Nephron progenitor cell (in vitro differentiated cells): ENCODE data around the gene CYBA.

ENCODE experiments used
- DNase-seq: peaks from one replicate; pipeline ENCODE4 v3.0.0; 2021
- H3K27ac Mint-ChIP-seq: 2 replicates; pipeline ENCODE4 v1.8.0; 2021; ENCODE audit warnings: mild to moderate bottlenecking, moderate library complexity, mixed read lengths
- H3K27me3 Mint-ChIP-seq: 2 replicates; pipeline ENCODE4 v1.8.0; 2021; ENCODE audit warnings: mild to moderate bottlenecking, low read depth, mixed read lengths; ENCODE audit not compliant: poor library complexity
- H3K36me3 Mint-ChIP-seq: 2 replicates; pipeline ENCODE4 v1.8.0; 2021; ENCODE audit warnings: low read depth, mixed read lengths
- H3K4me1 Mint-ChIP-seq: 2 replicates; pipeline ENCODE4 v1.8.0; 2021; ENCODE audit warnings: mixed read lengths
- H3K4me3 Mint-ChIP-seq: 2 replicates; pipeline ENCODE4 v1.8.0; 2021; ENCODE audit warnings: mild to moderate bottlenecking, moderate library complexity, mixed read lengths
- H3K9me3 Mint-ChIP-seq: 2 replicates; pipeline ENCODE4 v1.8.0; 2021; ENCODE audit warnings: mild to moderate bottlenecking, moderate library complexity, mixed read lengths
- TF ChIP-seq, protein P1 (sequence below): fragments of 200-600 bp; sonication (generic); IDR thresholded peaks from 2 replicates; pipeline ENCODE4 v1.5.0; 2021; ENCODE audit warnings: antibody characterized with exemption

CYBA gene

GRCh38 chr16:88650749-88651275 is at the start of gene CYBA:
Gene CYBA, minus strand, starts transcription at chr16:88651053. Its CDS starts 40 bp downstream, at chr16:88651013.
- Mint-ChIP-seq H3K4me1 (peaks cover 13% of the 10 kb centered on the region), H3K27ac (peak within 1 kb of the TSS; percentile 71), H3K27me3 (peaks cover 5% of the 10 kb centered on the region), H3K36me3 (peaks cover 3% of the 10 kb centered on the region), H3K9me3 (no peaks in the 10 kb centered on the region), H3K4me3 (peak within 1 kb of the TSS; percentile 86)
- TF ChIP-seq, protein P1, sequence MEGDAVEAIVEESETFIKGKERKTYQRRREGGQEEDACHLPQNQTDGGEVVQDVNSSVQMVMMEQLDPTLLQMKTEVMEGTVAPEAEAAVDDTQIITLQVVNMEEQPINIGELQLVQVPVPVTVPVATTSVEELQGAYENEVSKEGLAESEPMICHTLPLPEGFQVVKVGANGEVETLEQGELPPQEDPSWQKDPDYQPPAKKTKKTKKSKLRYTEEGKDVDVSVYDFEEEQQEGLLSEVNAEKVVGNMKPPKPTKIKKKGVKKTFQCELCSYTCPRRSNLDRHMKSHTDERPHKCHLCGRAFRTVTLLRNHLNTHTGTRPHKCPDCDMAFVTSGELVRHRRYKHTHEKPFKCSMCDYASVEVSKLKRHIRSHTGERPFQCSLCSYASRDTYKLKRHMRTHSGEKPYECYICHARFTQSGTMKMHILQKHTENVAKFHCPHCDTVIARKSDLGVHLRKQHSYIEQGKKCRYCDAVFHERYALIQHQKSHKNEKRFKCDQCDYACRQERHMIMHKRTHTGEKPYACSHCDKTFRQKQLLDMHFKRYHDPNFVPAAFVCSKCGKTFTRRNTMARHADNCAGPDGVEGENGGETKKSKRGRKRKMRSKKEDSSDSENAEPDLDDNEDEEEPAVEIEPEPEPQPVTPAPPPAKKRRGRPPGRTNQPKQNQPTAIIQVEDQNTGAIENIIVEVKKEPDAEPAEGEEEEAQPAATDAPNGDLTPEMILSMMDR: no peak
- DNase-seq: peak; percentile 68

GRCh38 chr16:88700322-88700635 is 49.4 kb upstream of the CYBA start:
- Mint-ChIP-seq H3K9me3 (no peaks in the 10 kb centered on the region), H3K27ac (no peak overlapping the region), H3K27me3 (peaks cover 3% of the 10 kb centered on the region), H3K36me3 (no peaks in the 10 kb centered on the region), H3K4me1 (peaks cover 10% of the 10 kb centered on the region), H3K4me3 (no peak overlapping the region)
- no peak for DNase-seq
- TF ChIP-seq, protein P1: no peak

DNA sequence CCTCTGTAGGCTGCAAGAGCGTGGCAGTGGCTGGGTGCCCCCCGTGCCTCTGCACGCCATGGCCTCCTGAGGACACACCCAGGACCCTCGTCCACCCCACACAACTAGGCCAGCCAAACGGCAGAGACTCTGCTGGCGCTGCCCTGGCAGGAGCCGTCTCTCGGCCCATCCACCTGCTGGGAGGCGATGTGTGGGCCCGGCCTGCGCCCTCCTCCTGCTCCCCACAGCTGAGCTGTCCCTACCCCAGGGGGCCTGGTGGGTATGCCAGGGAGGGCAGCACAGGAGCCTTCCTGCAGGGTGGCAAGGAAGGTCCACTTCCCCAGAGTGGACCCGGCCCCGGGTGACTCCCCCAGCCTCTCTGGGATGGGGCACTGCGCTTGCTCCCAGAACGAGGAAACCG is 48.3 kb upstream of the CYBA start:
- Mint-ChIP-seq H3K4me3 (no peak overlapping the region), H3K27me3 (peaks cover under 1% of the 10 kb centered on the region), H3K9me3 (no peaks in the 10 kb centered on the region), H3K27ac (no peak overlapping the region), H3K4me1 (peaks cover 4% of the 10 kb centered on the region), H3K36me3 (no peaks in the 10 kb centered on the region)
- DNase-seq: no peak
- TF ChIP-seq, protein P1: no peak

- no peaks in the 10 kb centered on the region for H3K4me1 Mint-ChIP-seq
- TF ChIP-seq, protein P1: no peak
- H3K27ac Mint-ChIP-seq: no peak overlapping the region
Measured at GRCh38 chr16:88698646-88699045, 47.8 kb upstream of the CYBA start.

GRCh38 chr16:88697831-88698615 is 47.2 kb upstream of the CYBA start:
- no peak overlapping the region for H3K4me3 Mint-ChIP-seq

More at GRCh38 chr16:88698646-88699045, 47.8 kb upstream of the CYBA start:
- DNase-seq: no peak
- peaks cover 3% of the 10 kb centered on the region for H3K27me3 Mint-ChIP-seq
- no peaks in the 10 kb centered on the region for H3K9me3 Mint-ChIP-seq
- no peaks in the 10 kb centered on the region for H3K36me3 Mint-ChIP-seq
- H3K4me3 Mint-ChIP-seq: no peak overlapping the region

More at GRCh38 chr16:88697831-88698615, 47.2 kb upstream of the CYBA start:
- no peaks in the 10 kb centered on the region for H3K4me1 Mint-ChIP-seq
- H3K36me3 Mint-ChIP-seq: no peaks in the 10 kb centered on the region
- TF ChIP-seq, protein P1: peak; percentile 23
- no peak for DNase-seq
- peaks cover 3% of the 10 kb centered on the region for H3K27me3 Mint-ChIP-seq
- H3K9me3 Mint-ChIP-seq: no peaks in the 10 kb centered on the region
- H3K27ac Mint-ChIP-seq: no peak overlapping the region
